Breast epithelium (tissue), 4 donors: Measurements from ENCODE around the gene PCDHA6. TPM values are rescaled to one million over a fixed set of nuclear protein-coding genes. Genes with fewer than 3 reads are reported as not detected.
A peak's percentile ranks its signal among the peaks of the same experiment; 100 is the strongest.
"Not testable (repeated sequence)": the region's sequence is repeated elsewhere in the genome, so short reads cannot be mapped to it uniquely, and the experiment has no call there.

ENCODE experiments used
- DNase-seq, 2 donors: peaks; one replicate each; pipeline ENCODE4 v3.0.0-alpha.2; 2019; ENCODE audit warnings: low spot score in 2 of 2
- H3K27ac ChIP-seq, 2 donors: fragments of 200-600 bp; sonication (generic) in 1 of 2; one replicate each; pipeline ENCODE4 v1.5.1; 2016 to 2019; ENCODE audit warnings: mild to moderate bottlenecking in 1 of 2
- H3K27me3 ChIP-seq, 2 donors: fragments of 200-600 bp; sonication (generic) in 1 of 2; one replicate each; pipeline versions ENCODE4 v1.5.1 to v1.6.0; 2017 to 2019; ENCODE audit warnings: control low read depth in 1 of 2, mild to moderate bottlenecking in 1 of 2
- H3K36me3 ChIP-seq: fragments of 200-600 bp; one replicate; pipeline ENCODE4 v1.5.1; 2019
- H3K4me1 ChIP-seq, 2 donors: fragments of 200-600 bp; sonication (generic); one replicate each; pipeline ENCODE4 v1.5.1; 2016 to 2019; ENCODE audit warnings: control low read depth in 1 of 2
- H3K4me3 ChIP-seq, 3 donors: fragments of 200-600 bp; sonication (generic); 1 replicate in 2 of 3; 2 replicates in 1 of 3; pipeline ENCODE4 v1.5.1; 2016 to 2019; ENCODE audit warnings: mild to moderate bottlenecking in 3 of 3, moderate library complexity in 2 of 3
- H3K9me3 ChIP-seq, 2 donors: fragments of 200-600 bp; sonication (generic) in 1 of 2; one replicate each; pipeline ENCODE4 v1.5.1; 2016 to 2019; ENCODE audit warnings: control low read depth in 1 of 2
- CTCF ChIP-seq, 3 donors: fragments of 450-650 bp; IDR thresholded peaks; one replicate each; pipeline ENCODE4 v1.5.1; 2016 to 2017; ENCODE audit warnings: antibody characterized with exemption in 3 of 3, mild to moderate bottlenecking in 3 of 3, moderate library complexity in 3 of 3
- POLR2A ChIP-seq: fragments of 450-650 bp; IDR thresholded peaks from one replicate; pipeline ENCODE4 v1.6.1; 2016; ENCODE audit warnings: antibody characterized with exemption, mild to moderate bottlenecking, moderate library complexity
- POLR2AphosphoS5 ChIP-seq, 3 donors: sonication (generic); formaldehyde crosslinking; IDR thresholded peaks; one replicate each; pipeline ENCODE4 v1.6.1; 2017; ENCODE audit warnings: antibody characterized with exemption in 3 of 3
- intact Hi-C: fragments of 100-400 bp; cut with DNase I; formaldehyde crosslinking; loops from one replicate; pipeline ENCODE4 v1.15.1; 2023; ENCODE audit warnings: low total_unique reads
- total RNA-seq, 3 donors: library from RNA; depleted of rRNA; stranded (reverse); fragments of >200 nt; gene quantifications; one replicate each; pipeline ENCODE4 v1.1.0, GENCODE V29; 2016

PCDHA6 gene
- total RNA-seq, 3 donors from 2014 or later = 0.96 to 4.2 (median 2.6) TPM

GRCh38 chr5:140842798-140843733, 15.3 kb downstream of the PCDHA6 start:
- no peak overlapping the region for H3K4me3 ChIP-seq
- peaks cover 29 to 65% of the 10 kb centered on the region in 2 donors for H3K9me3 ChIP-seq
- intact Hi-C loops = no loop called here
- no peak overlapping the region for H3K27ac ChIP-seq
- no peaks in the 10 kb centered on the region for H3K36me3 ChIP-seq
- TF ChIP-seq POLR2AphosphoS5 (IDR thresholded peaks at IDR 0.05) = no peak
- no peaks in the 10 kb centered on the region for H3K27me3 ChIP-seq
- no peaks in the 10 kb centered on the region for H3K4me1 ChIP-seq
- DNase-seq = no peak

GRCh38 chr5:140848139-140849102, 20.7 kb downstream of the PCDHA6 start, which contains the start of gene PCDHA9:
Gene PCDHA9 (plus strand): TSS chr5:140848382. CDS start chr5:140848496, 114 bp downstream.
- DNase-seq, H3K27me3 ChIP-seq, H3K36me3 ChIP-seq, H3K4me1 ChIP-seq, H3K27ac ChIP-seq, intact Hi-C loops: not testable (repeated sequence)
- peak within 1 kb of the TSS in 2 of 3 donors; percentile 15 to 25 for H3K4me3 ChIP-seq
- peaks cover 31 to 56% of the 10 kb centered on the region in 2 donors for H3K9me3 ChIP-seq

- H3K4me3 ChIP-seq, H3K27me3 ChIP-seq, intact Hi-C loops, H3K36me3 ChIP-seq, H3K4me1 ChIP-seq, H3K27ac ChIP-seq, DNase-seq: not testable (repeated sequence)
- peaks cover 30 to 48% of the 10 kb centered on the region in 2 donors for H3K9me3 ChIP-seq
Measured at GRCh38 chr5:140849831-140850634, 22.3 kb downstream of the PCDHA6 start.

GRCh38 chr5:140855772-140856674, 28.3 kb downstream of the PCDHA6 start, which contains the start of gene PCDHA10:
Gene PCDHA10 (plus strand): TSS chr5:140855897. CDS start chr5:140856049, 152 bp downstream.
- Histone ChIP-seq H3K9me3 (peaks cover 29 to 50% of the 10 kb centered on the region in 2 donors), H3K4me3 (peak within 1 kb of the TSS in 2 of 3 donors; percentile 49 to 61), H3K4me1 (no peaks in the 10 kb centered on the region), H3K27me3 (peaks cover 0 to 3% of the 10 kb centered on the region in 2 donors), H3K27ac (peak within 1 kb of the TSS in 1 of 2 donors; percentile 63), H3K36me3 (no peaks in the 10 kb centered on the region)
- DNase-seq = no peak
- TF ChIP-seq CTCF (IDR thresholded peaks at IDR 0.05) (peak in 1 of 3 donors; percentile 38), POLR2AphosphoS5 (IDR thresholded peaks at IDR 0.05) (no peak), POLR2A (no peak)
- intact Hi-C loops = no loop called here

- no peak for DNase-seq
- no peaks in the 10 kb centered on the region for H3K36me3 ChIP-seq
- H3K27me3 ChIP-seq = peaks cover 0 to 3% of the 10 kb centered on the region in 2 donors
- no peak overlapping the region for H3K4me3 ChIP-seq
- H3K4me1 ChIP-seq = no peaks in the 10 kb centered on the region
- no peak for TF ChIP-seq CTCF (IDR thresholded peaks at IDR 0.05)
- TF ChIP-seq POLR2AphosphoS5 (IDR thresholded peaks at IDR 0.05) = no peak
- TF ChIP-seq POLR2A = no peak
- no peak overlapping the region for H3K27ac ChIP-seq
- peaks cover 40 to 62% of the 10 kb centered on the region in 2 donors for H3K9me3 ChIP-seq
- intact Hi-C loops = no loop called here
Measured at GRCh38 chr5:140857177-140857986, 29.6 kb downstream of the PCDHA6 start.
